Measurements from ENCODE around the gene ZFR. TPM values are rescaled to one million over a fixed set of nuclear protein-coding genes. Genes with fewer than 3 reads are reported as not detected.
A peak's percentile ranks its signal among the peaks of the same experiment; 100 is the strongest.

Gene ZFR
- total and polyA plus RNA-seq, 9 of the 15 experiments (the other 6 are each of a cell fraction or from before 2014, with no cell fraction given) = 35.5 to 108 (median 71.1) TPM

DNA sequence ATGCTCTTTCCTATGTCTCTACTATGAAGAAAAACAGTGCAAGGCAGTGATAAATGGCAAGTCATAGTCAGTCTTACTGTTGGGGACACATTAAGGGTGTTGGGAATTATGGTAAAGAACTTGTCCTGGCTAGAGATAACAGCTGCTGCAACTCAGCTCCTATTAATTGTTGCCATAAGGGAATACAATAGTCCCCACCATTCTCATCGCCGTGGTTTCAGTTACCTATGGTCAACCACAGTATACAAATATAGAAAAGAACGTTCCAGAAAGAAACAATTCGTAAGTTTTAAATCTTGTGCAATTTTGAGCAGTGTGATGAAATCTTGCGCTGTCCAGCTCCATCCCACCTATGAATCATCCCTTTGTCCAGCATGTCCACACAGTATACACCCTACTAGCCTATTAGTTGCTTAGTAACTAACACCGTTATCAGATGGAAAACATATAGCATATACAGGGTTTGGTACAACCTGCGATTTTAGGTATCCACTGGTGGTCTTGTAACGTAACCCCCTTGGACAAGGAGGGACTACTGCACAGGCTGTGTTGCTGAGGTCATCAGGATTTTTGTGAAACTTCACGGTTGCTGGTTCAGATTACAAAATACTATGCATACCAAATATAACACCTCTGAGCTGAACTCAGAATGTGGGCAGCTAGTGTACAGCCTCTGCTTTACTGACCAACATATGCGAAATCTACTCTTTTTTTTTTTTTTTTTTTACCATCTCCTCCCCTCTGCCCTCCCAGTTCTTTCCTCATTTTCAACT lies 53.5 kb downstream of the ZFR start (continued):
- TF ChIP-seq, protein P1, sequence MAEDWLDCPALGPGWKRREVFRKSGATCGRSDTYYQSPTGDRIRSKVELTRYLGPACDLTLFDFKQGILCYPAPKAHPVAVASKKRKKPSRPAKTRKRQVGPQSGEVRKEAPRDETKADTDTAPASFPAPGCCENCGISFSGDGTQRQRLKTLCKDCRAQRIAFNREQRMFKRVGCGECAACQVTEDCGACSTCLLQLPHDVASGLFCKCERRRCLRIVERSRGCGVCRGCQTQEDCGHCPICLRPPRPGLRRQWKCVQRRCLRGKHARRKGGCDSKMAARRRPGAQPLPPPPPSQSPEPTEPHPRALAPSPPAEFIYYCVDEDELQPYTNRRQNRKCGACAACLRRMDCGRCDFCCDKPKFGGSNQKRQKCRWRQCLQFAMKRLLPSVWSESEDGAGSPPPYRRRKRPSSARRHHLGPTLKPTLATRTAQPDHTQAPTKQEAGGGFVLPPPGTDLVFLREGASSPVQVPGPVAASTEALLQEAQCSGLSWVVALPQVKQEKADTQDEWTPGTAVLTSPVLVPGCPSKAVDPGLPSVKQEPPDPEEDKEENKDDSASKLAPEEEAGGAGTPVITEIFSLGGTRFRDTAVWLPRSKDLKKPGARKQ (CRISPR knock-in tag; IDR thresholded peaks at IDR 0.05) = peak; percentile 46; the same call in 1 of the 2 replicates
- TF ChIP-seq SOX6 (IDR thresholded peaks at IDR 0.05) (peak; percentile 95), FOS (IDR thresholded peaks at IDR 0.05; ENCODE audit: extremely low read depth, insufficient read length) (peak; percentile 49), ARID3A (IDR thresholded peaks at IDR 0.05; ENCODE audit: borderline replicate concordance, low read depth, low read length) (no peak), RCOR1 (IDR thresholded peaks at IDR 0.05; ENCODE audit: borderline replicate concordance in 1 of 2, low read depth in 2 of 2, low read length in 2 of 2) (peak in 1 of 2 experiments; percentile 87; a peak in 2 of 4 replicates), KLF13 (tag; IDR thresholded peaks at IDR 0.05; ENCODE audit: borderline replicate concordance, low read depth) (no peak), STAT5A (IDR thresholded peaks at IDR 0.05; ENCODE audit: borderline replicate concordance, low read length) (no peak), EHMT2 (IDR thresholded peaks at IDR 0.05) (peak; percentile 76), MYC (IDR thresholded peaks at IDR 0.05; ENCODE audit: low read depth, low read length) (peak; percentile 17; the same call in 1 of the 2 replicates), MYC (CRISPR knock-in tag; IDR thresholded peaks at IDR 0.05; ENCODE audit: borderline replicate concordance, low read depth) (no peak), TRIM24 (IDR thresholded peaks at IDR 0.05) (peak; percentile 86 to 92), DPF2 (IDR thresholded peaks at IDR 0.05) (peak; percentile 74; the same call in 1 of the 2 replicates), U2AF2 (optimal IDR thresholded peaks at IDR 0.05; ENCODE audit: low read depth, low read length) (no peak), ZNF785 (CRISPR knock-in tag; IDR thresholded peaks at IDR 0.05) (no peak), ZEB2 (IDR thresholded peaks at IDR 0.05) (peak; percentile 69; the same call in 1 of the 2 replicates), BACH1 (tag; IDR thresholded peaks at IDR 0.05) (peak; percentile 46; the same call in 1 of the 2 replicates), CHAMP1 (IDR thresholded peaks at IDR 0.05) (0 out of 2 replicates have a peak, but pooled peaks have one; percentile 48), ZNF24 (IDR thresholded peaks at IDR 0.05) (no peak)
- TF ChIP-seq, protein P2, sequence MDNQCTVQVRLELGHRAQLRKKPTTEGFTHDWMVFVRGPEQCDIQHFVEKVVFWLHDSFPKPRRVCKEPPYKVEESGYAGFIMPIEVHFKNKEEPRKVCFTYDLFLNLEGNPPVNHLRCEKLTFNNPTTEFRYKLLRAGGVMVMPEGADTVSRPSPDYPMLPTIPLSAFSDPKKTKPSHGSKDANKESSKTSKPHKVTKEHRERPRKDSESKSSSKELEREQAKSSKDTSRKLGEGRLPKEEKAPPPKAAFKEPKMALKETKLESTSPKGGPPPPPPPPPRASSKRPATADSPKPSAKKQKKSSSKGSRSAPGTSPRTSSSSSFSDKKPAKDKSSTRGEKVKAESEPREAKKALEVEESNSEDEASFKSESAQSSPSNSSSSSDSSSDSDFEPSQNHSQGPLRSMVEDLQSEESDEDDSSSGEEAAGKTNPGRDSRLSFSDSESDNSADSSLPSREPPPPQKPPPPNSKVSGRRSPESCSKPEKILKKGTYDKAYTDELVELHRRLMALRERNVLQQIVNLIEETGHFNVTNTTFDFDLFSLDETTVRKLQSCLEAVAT (IDR thresholded peaks at IDR 0.05) = peak in 1 of 2 experiments; percentile 51; a peak in 1 of 4 replicates
- TF ChIP-seq, protein P3, sequence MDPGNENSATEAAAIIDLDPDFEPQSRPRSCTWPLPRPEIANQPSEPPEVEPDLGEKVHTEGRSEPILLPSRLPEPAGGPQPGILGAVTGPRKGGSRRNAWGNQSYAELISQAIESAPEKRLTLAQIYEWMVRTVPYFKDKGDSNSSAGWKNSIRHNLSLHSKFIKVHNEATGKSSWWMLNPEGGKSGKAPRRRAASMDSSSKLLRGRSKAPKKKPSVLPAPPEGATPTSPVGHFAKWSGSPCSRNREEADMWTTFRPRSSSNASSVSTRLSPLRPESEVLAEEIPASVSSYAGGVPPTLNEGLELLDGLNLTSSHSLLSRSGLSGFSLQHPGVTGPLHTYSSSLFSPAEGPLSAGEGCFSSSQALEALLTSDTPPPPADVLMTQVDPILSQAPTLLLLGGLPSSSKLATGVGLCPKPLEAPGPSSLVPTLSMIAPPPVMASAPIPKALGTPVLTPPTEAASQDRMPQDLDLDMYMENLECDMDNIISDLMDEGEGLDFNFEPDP (CRISPR knock-in tag; IDR thresholded peaks at IDR 0.05) = no peak
